ENCODE data around the gene GZMA.
A peak's percentile ranks its signal among the peaks of the same experiment; 100 is the strongest.

The GZMA gene

DNA sequence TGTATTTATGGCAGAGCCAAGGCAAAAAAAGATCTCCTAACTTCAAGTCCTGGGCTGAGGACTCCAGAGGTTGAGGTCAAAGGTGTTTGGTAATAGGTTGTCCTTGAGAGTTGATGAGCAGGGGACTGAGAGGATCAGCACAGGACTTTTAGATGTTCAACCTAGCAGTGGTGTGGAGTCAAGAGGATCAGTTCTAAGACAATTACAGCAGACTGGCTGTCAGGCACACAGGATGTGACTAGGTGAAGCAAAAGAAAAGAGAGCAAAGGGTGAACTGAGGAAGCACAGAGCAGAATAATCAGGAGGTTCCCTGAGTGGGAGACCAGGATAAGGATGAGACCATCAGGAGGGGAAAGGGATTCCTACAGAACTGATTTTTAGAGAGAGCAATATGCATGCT lies 10.9 kb downstream of the GZMA start:
- DNase-seq = no peak

DNA sequence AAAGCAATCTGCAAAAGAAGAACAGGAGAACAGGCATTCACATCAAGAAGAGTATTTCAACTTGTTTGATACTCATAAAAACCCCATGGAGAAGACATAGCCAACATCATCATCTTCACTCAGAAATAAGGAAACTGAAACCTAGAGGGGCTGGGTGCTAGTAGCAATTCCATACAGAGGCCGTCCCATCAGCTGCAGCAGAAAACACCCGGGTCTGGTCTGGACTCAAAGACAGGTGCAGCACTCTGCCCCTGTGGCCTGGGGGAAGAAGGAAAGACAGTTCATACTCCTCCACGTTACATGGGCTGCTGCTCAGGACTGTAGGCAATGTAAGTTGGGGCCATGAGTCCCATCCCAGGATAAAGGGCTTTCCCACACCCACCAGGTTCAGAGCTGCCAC lies 11.6 kb downstream of the GZMA start:
- no peak for DNase-seq

DNA sequence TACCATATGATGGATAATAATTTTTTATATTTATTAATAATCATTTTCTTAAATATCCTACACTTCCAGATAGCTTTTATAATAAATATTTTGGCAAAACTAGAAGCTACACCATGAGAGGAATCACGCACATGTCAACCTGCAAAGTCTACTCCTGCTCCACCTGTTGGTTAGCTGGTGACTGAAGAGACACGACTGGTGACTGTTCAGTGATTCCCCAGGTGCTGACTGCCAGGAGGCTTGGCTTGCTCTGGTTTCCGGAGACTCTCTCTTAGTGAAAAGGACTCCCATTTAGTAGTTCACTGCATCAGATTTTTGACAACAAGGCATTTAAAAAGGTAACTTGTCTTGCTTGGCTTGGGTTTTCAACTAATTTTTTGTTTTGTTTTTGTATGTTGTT lies 20.9 kb downstream of the GZMA start:
- no peak for DNase-seq

DNA sequence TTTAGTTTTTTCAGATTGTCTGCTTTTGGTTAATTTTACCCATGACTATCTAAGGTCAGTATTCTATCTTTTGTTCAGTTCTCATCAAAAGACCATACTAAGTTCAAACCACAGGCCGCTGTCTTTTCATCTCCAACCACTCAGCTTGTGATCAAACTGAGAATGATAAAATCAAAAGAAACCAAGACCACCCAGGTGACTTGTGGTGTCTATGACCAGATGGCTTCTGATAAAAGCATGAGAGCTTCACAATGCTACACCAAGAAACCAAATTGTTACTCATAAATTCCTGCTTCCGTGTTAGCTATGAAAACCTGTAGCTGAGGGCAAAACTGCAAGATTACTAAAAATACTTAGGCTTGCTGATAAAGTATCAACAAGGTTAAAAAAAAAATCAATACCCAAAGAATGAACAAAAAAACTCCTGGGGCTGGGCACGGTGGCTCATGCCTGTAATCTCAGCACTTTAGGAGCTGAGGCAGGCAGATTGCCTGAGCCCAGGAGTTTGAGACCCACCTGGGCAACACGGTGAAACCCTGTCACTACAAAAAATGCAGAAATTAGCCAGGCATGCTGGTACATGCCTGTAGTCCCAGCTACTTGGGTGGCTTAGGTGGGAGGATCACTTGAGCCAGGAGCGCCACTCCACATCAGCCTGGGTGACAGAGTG lies 31.7 kb downstream of the GZMA start:
- DNase-seq = no peak

DNA sequence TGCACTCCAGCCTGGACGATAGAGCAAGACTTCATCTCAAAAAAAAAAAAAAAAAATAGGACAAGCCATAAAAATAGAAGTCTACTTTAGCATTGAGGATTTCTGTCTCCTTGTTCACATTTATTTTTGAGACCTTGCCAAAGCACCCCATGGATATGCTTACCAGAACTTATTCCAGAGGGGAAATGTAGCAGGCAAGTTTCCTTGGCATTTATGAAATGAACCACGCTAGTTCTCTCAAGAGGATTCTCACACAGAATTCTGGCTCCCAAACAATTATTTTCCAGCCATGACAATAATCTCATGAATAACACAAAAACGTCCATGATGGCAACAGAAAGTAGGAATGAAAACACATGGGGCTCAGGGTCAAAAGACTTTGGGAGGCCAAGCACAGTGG lies 34.1 kb downstream of the GZMA start:
- no peak for DNase-seq

DNA sequence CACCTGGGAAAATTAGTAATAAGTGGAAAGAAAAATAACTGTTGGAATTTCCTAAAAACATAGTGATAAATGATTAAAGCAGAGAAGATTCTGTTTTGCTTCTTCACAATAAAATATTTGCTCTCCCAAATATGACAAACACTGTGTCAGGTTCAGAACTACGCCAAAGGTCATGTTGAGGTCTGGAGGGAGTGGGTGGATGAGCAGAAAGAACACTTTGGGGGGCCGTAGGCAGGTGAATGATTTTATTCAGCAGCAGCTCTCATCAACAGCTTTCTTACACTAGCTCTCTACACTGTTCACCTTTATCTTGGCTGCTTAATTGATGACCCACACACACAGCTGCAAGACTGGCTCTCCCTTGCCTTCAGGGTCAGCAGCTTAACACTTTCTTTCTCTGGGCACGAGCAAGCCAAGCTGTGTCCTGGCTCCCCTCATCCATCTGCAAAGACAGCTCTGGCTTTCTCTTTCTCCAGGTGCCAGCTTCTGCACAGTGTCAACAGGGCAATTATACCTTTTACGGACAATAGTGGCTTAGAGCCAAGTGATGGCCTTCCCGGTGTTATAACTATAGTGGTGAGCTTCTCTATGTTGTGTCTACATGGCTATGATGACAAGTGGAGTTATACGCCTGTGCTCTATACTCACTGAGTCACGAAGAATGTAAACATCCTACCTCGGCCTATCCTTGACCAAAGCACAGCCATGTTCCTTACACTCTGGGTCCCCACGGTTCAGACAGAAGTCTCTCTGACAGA lies 38.6 kb downstream of the GZMA start:
- no peak for DNase-seq

DNA sequence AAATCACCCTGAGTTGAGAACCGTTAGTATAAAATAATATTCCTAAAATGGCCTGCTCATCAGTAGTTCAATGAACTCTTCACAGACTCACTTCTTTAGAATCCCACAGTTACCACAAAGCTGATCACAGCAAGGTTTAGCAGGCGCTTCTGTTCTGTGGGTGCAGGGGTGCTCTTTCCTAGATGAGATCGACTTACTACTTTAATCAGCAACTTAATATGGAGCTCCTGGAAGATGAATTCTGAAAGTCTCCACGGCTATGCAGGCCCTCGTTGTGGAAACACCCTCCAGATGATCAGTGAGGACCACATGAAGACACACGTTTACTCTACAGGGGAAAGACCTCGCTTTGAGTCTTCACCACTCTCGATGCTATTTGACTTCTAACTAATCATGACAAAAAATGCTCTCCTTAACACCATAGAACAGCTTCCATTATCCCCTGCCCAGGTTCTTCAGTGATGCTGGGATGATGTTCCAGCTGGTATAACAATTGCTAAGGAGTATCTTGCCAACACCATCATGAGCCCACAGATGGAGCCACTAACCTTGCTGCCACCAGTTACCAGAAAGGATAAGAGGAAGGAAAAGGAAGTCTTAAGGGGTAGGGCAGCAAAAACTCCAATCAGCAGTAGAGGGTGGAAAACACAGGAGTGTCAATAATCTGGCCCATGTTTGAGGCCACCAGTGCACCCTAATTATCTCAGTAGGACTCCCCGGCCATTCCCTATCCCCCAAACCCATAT lies 39.7 kb downstream of the GZMA start:
- DNase-seq = no peak

DNA sequence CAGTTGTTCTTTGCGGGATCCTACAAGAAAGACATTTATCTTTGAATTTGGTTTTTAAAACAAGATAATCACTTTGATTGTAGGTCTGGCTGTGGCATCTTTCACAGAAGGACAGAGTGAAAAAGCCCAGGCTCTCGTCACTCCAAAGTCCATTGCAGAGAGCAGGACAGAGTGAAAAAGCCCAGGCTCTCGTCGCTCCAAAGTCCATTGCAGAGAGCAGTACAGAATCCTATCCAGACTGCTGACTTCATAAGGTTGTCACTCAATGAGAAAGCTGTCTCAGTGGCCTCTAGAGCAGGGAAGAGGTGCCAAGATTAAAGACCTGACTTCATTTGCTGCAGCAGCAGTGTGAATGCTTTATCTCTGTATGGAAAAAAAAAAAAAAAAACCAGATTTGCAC lies 41.2 kb downstream of the GZMA start:
- DNase-seq = no peak

DNA sequence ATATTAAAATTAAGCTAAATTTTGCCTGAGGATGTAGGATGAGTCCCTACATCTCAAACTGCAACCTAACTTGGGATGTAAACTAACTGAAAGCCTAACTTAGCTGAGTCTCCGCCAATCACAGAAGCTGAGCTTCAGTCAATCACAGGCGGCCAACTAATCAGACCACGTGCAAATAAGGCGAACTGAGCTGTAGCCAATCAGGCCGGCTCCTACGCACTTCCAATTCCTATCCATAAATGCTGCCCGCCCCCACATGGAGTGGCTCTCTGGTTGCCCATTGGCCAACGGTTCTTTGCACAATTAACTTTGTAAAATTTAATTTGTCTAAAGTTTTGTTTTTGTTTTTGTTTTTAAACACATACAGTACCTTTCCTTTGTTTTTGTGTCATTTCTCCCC lies 43.6 kb downstream of the GZMA start:
- no peak for DNase-seq

DNA sequence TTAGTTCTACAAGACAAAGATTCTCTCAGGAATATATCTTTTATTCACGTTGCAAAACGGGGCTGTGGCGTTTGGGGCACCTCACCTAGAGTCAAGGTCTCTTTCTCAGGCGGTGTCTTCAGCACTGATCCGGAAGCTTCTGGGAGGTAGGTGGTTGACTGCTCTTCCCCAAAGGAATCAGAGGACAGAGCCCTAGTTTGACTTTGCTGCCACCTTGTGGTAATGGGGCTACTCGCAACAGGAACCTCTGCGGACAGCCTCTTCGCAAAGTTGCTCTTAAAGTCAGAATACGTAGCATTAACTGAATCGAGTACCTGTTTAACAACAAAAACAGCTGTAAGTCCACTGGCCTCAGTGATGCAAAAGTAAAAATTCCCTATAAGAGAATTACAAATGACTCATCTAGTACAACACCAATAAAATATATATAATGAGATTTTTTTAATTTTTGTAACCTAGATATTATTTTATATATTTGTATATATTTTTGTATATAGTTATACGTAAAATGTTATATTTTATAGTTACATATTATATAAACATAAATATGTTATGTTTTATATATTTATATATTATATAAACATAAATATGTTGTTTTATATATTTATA lies 44.2 kb downstream of the GZMA start:
- DNase-seq = peak; percentile 79

DNA sequence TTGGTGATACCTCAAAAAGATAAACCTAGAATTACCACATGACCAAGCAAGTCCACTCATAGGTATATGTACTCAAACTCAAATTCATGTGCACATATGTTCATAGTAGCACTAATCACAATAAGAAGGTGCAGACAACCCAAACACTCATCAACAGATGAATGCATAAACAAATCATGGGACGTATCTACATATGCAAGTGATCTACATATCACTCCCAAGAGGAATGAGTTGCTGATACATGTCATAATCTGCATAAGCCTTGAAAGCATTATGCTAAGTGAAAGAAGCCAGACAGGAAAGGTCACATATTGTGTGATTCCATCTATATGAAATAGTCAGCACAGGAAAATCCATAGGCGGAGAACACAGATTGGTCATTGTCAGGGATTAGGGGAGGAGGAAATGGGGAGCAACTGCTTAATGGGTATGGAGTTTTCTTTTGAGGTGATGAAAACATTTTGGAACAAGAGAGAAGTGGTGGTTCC lies 46.9 kb downstream of the GZMA start:
- DNase-seq = no peak

DNA sequence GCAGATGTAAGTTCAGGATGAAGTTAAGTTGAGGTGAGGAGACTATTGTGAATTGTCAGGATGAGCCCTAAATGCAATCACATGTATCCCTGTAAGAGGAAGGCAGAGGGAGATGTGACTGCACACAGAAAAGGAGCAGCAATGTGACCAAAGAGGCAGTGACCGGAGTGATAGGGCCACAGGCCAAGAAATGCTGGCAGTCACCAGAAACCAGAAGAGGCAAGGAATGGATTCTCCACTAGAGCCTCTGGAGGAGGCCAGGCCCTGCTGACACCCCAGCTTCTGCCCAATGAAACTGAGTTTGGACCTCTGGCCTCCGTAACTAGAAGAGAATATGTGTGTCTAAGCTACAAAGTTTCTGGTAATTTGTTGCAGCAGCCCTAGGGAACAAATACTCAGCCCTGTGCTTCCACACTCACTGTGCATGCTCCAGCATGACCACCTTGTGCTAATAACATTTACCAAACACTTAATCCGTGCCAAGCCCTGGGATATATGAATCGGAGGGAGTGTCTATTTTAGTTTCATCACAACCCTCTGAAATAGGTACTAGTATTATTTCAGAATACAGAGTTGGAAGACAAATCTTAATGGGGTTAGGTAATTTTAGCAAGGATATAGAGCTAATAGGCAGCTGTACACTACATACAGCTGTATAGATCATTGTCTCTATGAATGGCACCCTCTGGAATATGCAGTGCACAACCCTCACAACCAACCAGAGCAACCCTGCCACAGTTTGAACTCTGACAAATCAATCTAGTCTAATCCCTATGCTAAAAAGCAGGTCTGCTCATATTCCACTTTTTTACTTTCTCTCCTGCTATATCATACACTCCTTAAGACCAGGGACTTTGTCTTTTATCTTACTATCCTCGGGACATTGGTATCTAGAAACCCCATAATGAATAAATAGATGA lies 49.7 kb downstream of the GZMA start:
- DNase-seq = no peak

DNA sequence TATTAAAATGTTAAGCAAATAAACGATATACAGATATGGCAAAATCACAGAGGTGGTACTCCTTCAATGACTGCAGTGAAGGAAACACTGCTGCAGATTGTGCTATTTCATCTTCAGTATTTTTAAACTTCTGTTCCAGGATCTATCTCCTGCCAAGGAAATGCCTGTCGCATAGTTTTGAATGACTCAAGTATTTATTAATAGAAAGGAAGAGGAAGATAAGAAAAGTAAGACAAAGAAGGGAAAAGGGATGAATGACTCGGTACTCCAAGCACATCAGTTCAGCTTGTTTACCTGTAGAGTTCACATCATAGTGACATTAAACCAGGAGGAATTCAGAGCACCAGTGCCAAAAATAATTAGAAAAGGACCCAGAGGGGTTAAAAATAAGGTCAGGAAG lies 52.4 kb downstream of the GZMA start:
- no peak for DNase-seq
